GM19467 (cell line): ENCODE data around the gene KCNQ1OT1.

Experiments
- ATAC-seq: cut with Tn5 transposase; IDR thresholded peaks from one replicate; pipeline ENCODE4 v1.9.1; 2021; ENCODE audit warnings: mild to moderate bottlenecking, moderate library complexity; ENCODE audit not compliant: unreplicated experiment

The KCNQ1OT1 gene

GRCh38 chr11:2669634-2670469, 29.9 kb downstream of the KCNQ1OT1 start:
- no peak for ATAC-seq

- ATAC-seq = no peak
These were observed 30.9 kb downstream of the KCNQ1OT1 start for GRCh38 chr11:2668876-2669275.

- ATAC-seq = no peak
These were observed 31.9 kb downstream of the KCNQ1OT1 start for GRCh38 chr11:2667940-2668339.

- no peak for ATAC-seq
These were observed 32.8 kb downstream of the KCNQ1OT1 start for GRCh38 chr11:2666828-2667570.

GRCh38 chr11:2666401-2666741, 33.4 kb downstream of the KCNQ1OT1 start:
- no peak for ATAC-seq

- no peak for ATAC-seq
These were observed 34.0 kb downstream of the KCNQ1OT1 start for GRCh38 chr11:2665526-2666400.

GRCh38 chr11:2664791-2665525, 34.8 kb downstream of the KCNQ1OT1 start:
- ATAC-seq = no peak

- no peak for ATAC-seq
These were observed 35.4 kb downstream of the KCNQ1OT1 start for GRCh38 chr11:2664376-2664775.

GRCh38 chr11:2663915-2664314, 35.9 kb downstream of the KCNQ1OT1 start:
- ATAC-seq = no peak

GRCh38 chr11:2663506-2663905, 36.3 kb downstream of the KCNQ1OT1 start:
- no peak for ATAC-seq

- ATAC-seq = no peak
These were observed 37.1 kb downstream of the KCNQ1OT1 start for GRCh38 chr11:2662430-2663299.

- ATAC-seq = no peak
These were observed 37.8 kb downstream of the KCNQ1OT1 start for GRCh38 chr11:2662024-2662312.

GRCh38 chr11:2661173-2662023, 38.4 kb downstream of the KCNQ1OT1 start:
- no peak for ATAC-seq

GRCh38 chr11:2660357-2660939, 39.3 kb downstream of the KCNQ1OT1 start:
- no peak for ATAC-seq

GRCh38 chr11:2657697-2658284, 42.0 kb downstream of the KCNQ1OT1 start:
- ATAC-seq = no peak

GRCh38 chr11:2656859-2657258, 42.9 kb downstream of the KCNQ1OT1 start:
- ATAC-seq = no peak

GRCh38 chr11:2655834-2656622, 43.8 kb downstream of the KCNQ1OT1 start:
- ATAC-seq = no peak
